ENCODE measurements around the gene KCTD2. TPM values are rescaled to one million over a fixed set of nuclear protein-coding genes. Genes with fewer than 3 reads are reported as not detected.
A peak's percentile ranks its signal among the peaks of the same experiment; 100 is the strongest.

Gene KCTD2
- total and polyA plus RNA-seq, 2 of the 13 experiments (the other 11 are each of a cell fraction or from before 2014, with no cell fraction given) = 28.3 to 32.6 TPM

- TF ChIP-seq ATF3 (CRISPR knock-in tag; IDR thresholded peaks at IDR 0.05) (peak; percentile 25; the same call in 1 of the 2 replicates), ZNF350 (CRISPR knock-in tag; IDR thresholded peaks at IDR 0.05; ENCODE audit: borderline replicate concordance, low read depth) (peak; percentile 74), ZNF331 (CRISPR knock-in tag; IDR thresholded peaks at IDR 0.05) (peak; percentile 65; the same call in 1 of the 2 replicates), ZNF709 (CRISPR knock-in tag; IDR thresholded peaks at IDR 0.05) (no peak), MTF2 (CRISPR knock-in tag; IDR thresholded peaks at IDR 0.05; ENCODE audit: borderline replicate concordance) (no peak), CHD2 (IDR thresholded peaks at IDR 0.05; ENCODE audit: low read depth, low read length) (peak; percentile 63; the same call in 1 of the 2 replicates), ZGPAT (CRISPR knock-in tag; IDR thresholded peaks at IDR 0.05) (0 out of 2 replicates have a peak, but pooled peaks have one; percentile 46), FOXP1 (IDR thresholded peaks at IDR 0.05) (no peak), FOXP1 (CRISPR knock-in tag; IDR thresholded peaks at IDR 0.05) (0 out of 2 replicates have a peak, but pooled peaks have one; percentile 33), SPEN (CRISPR knock-in tag; IDR thresholded peaks at IDR 0.05; ENCODE audit: low read depth) (0 out of 2 replicates have a peak, but pooled peaks have one; percentile 43), ZNF547 (CRISPR knock-in tag; IDR thresholded peaks at IDR 0.05) (0 out of 2 replicates have a peak, but pooled peaks have one; percentile 29), EEA1 (CRISPR knock-in tag; IDR thresholded peaks at IDR 0.05; ENCODE audit: borderline replicate concordance) (no peak), DNMT3B (CRISPR knock-in tag; conservative IDR thresholded peaks at IDR 0.05) (0 out of 2 replicates have a peak, but pooled peaks have one; percentile 22), ZNF615 (CRISPR knock-in tag; IDR thresholded peaks at IDR 0.05; ENCODE audit: borderline replicate concordance) (no peak), ZNF142 (CRISPR knock-in tag; IDR thresholded peaks at IDR 0.05) (0 out of 2 replicates have a peak, but pooled peaks have one; percentile 35)
- TF ChIP-seq, protein P1, sequence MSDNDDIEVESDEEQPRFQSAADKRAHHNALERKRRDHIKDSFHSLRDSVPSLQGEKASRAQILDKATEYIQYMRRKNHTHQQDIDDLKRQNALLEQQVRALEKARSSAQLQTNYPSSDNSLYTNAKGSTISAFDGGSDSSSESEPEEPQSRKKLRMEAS (IDR thresholded peaks at IDR 0.05) = peak; percentile 54; the same call in 1 of the 2 replicates
- TF ChIP-seq, protein P2, sequence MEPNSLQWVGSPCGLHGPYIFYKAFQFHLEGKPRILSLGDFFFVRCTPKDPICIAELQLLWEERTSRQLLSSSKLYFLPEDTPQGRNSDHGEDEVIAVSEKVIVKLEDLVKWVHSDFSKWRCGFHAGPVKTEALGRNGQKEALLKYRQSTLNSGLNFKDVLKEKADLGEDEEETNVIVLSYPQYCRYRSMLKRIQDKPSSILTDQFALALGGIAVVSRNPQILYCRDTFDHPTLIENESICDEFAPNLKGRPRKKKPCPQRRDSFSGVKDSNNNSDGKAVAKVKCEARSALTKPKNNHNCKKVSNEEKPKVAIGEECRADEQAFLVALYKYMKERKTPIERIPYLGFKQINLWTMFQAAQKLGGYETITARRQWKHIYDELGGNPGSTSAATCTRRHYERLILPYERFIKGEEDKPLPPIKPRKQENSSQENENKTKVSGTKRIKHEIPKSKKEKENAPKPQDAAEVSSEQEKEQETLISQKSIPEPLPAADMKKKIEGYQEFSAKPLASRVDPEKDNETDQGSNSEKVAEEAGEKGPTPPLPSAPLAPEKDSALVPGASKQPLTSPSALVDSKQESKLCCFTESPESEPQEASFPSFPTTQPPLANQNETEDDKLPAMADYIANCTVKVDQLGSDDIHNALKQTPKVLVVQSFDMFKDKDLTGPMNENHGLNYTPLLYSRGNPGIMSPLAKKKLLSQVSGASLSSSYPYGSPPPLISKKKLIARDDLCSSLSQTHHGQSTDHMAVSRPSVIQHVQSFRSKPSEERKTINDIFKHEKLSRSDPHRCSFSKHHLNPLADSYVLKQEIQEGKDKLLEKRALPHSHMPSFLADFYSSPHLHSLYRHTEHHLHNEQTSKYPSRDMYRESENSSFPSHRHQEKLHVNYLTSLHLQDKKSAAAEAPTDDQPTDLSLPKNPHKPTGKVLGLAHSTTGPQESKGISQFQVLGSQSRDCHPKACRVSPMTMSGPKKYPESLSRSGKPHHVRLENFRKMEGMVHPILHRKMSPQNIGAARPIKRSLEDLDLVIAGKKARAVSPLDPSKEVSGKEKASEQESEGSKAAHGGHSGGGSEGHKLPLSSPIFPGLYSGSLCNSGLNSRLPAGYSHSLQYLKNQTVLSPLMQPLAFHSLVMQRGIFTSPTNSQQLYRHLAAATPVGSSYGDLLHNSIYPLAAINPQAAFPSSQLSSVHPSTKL (CRISPR knock-in tag; IDR thresholded peaks at IDR 0.05) = peak; percentile 86
Observed at GRCh38 chr17:75096082-75096625, 49.1 kb downstream of the KCTD2 start (continued).

Data from HepG2 (cell line).